Upper lobe of left lung (tissue), 6 donors: ENCODE data around the gene AFAP1L2. TPM values are rescaled to one million over a fixed set of nuclear protein-coding genes. Genes with fewer than 3 reads are reported as not detected.
A peak's percentile ranks its signal among the peaks of the same experiment; 100 is the strongest.

ENCODE experiments used
- ATAC-seq, 2 donors: fragments of 200-7000 bp; cut with Tn5 transposase; one replicate each; pipeline ENCODE4 v1.9.1; 2022; ENCODE audit warnings: mild to moderate bottlenecking in 2 of 2, moderate library complexity in 2 of 2; ENCODE audit not compliant: low FRiP score in 2 of 2
- DNase-seq, 2 donors: peaks; one replicate each; pipeline ENCODE4 v3.0.0-alpha.2; 2019 to 2020
- H3K27ac ChIP-seq, 4 donors: fragments of 200-600 bp; sonication (generic); one replicate each; pipeline ENCODE4 v1.5.1; 2016 to 2019
- H3K27me3 ChIP-seq, 4 donors: fragments of 200-600 bp; sonication (generic); one replicate each; pipeline ENCODE4 v1.5.1; 2017 to 2019
- H3K36me3 ChIP-seq, 4 donors: fragments of 200-600 bp; sonication (generic); one replicate each; pipeline ENCODE4 v1.5.1; 2016 to 2019
- H3K4me1 ChIP-seq, 4 donors: fragments of 200-600 bp; sonication (generic); one replicate each; pipeline ENCODE4 v1.5.1; 2018 to 2019
- H3K4me3 ChIP-seq, 4 donors: fragments of 200-600 bp; sonication (generic); one replicate each; pipeline ENCODE4 v1.5.1; 2017 to 2019; ENCODE audit warnings: mild to moderate bottlenecking in 2 of 4, moderate library complexity in 1 of 4
- H3K9me3 ChIP-seq, 4 donors: fragments of 200-600 bp; sonication (generic); one replicate each; pipeline ENCODE4 v1.5.1; 2018 to 2019
- CTCF ChIP-seq, 6 experiments: fragments of 450-650 bp in 4 of 6; fragments of 200-600 bp in 2 of 6; sonication (generic) in 2 of 6; IDR thresholded peaks; one replicate each; pipeline ENCODE4 v1.5.1; 2016 to 2019; ENCODE audit warnings: antibody characterized with exemption in 6 of 6
- EP300 ChIP-seq, 4 donors: sonication (generic); formaldehyde crosslinking; IDR thresholded peaks; one replicate each; pipeline ENCODE4 v1.5.1; 2017; ENCODE audit warnings: antibody characterized with exemption in 4 of 4, control low read depth in 2 of 4
- POLR2A ChIP-seq, 4 donors: fragments of 450-650 bp; IDR thresholded peaks; one replicate each; pipeline ENCODE4 v1.5.1; 2016 to 2017; ENCODE audit warnings: antibody characterized with exemption in 4 of 4, mild to moderate bottlenecking in 2 of 4
- POLR2AphosphoS5 ChIP-seq, 2 donors: sonication (generic); formaldehyde crosslinking; IDR thresholded peaks; one replicate each; pipeline ENCODE4 v1.5.1; 2017; ENCODE audit warnings: antibody characterized with exemption in 2 of 2
- WGBS, 2 donors: methylation state at CpG; one replicate each; pipeline ENCODE4 v1.1.5; 2017 to 2018; 5-methylcytosine and 5-hydroxymethylcytosine counted together
- total RNA-seq, 6 donors: library from RNA; depleted of rRNA in 4 of 6; stranded (reverse); fragments of >200 nt in 4 of 6; gene quantifications; one replicate each; pipeline versions ENCODE4 v1.1.0 to v1.2.1, GENCODE V29; 2016 to 2021
- donor health status: DM: no; HTN: no; CAD: no; lungs with moderate emphysema.
- donor health status: DM: no; HTN: yes; CAD: no; lungs with severe emphysema.

Gene AFAP1L2
- total RNA-seq, 6 donors from 2014 or later, result 2.3 to 9.6 (median 3.4) TPM

GRCh38 chr10:114346176-114347031 lies 57.9 kb downstream of the AFAP1L2 start:
- H3K4me3 ChIP-seq, result no peak overlapping the region

GRCh38 chr10:114345701-114346100 lies 58.6 kb downstream of the AFAP1L2 start:
- WGBS, 2 donors, result 91 to 93% methylated on average over 10 of the region's 10 CpGs
- H3K4me3 ChIP-seq, result no peak overlapping the region
- DNase-seq (peak in 1 of 2 donors; percentile 66), ATAC-seq (no peak)
- H3K27me3 ChIP-seq, result no peaks in the 10 kb centered on the region
- H3K4me1 ChIP-seq, result peaks cover 0 to 13% (median 3%) of the 10 kb centered on the region in 4 donors
- H3K36me3 ChIP-seq, result no peaks in the 10 kb centered on the region
- H3K27ac ChIP-seq, result no peak overlapping the region
- no peaks in the 10 kb centered on the region for H3K9me3 ChIP-seq
- TF ChIP-seq EP300 (IDR thresholded peaks at IDR 0.05), result no peak
- TF ChIP-seq POLR2A (IDR thresholded peaks at IDR 0.05), result no peak
- no peak for TF ChIP-seq POLR2AphosphoS5 (IDR thresholded peaks at IDR 0.05)
- no peak for TF ChIP-seq CTCF (IDR thresholded peaks at IDR 0.05)

More at GRCh38 chr10:114346176-114347031, 57.9 kb downstream of the AFAP1L2 start:
- no peaks in the 10 kb centered on the region for H3K27me3 ChIP-seq
- H3K27ac ChIP-seq, result no peak overlapping the region
- no peak for ATAC-seq
- 84 to 86% methylated on average over 19 of the region's 19 CpGs for WGBS, 2 donors
- H3K9me3 ChIP-seq, result no peaks in the 10 kb centered on the region
- H3K4me1 ChIP-seq, result peaks cover 0 to 13% (median 3%) of the 10 kb centered on the region in 4 donors
- no peak for DNase-seq
- TF ChIP-seq CTCF (IDR thresholded peaks at IDR 0.05), result no peak
- no peaks in the 10 kb centered on the region for H3K36me3 ChIP-seq

- Histone ChIP-seq H3K9me3 (no peaks in the 10 kb centered on the region), H3K36me3 (no peaks in the 10 kb centered on the region), H3K4me3 (no peak overlapping the region), H3K4me1 (peaks cover 0 to 5% (median 0%) of the 10 kb centered on the region in 4 donors), H3K27me3 (no peaks in the 10 kb centered on the region), H3K27ac (no peak overlapping the region)
- TF ChIP-seq POLR2A (IDR thresholded peaks at IDR 0.05) (no peak), CTCF (IDR thresholded peaks at IDR 0.05) (no peak), EP300 (IDR thresholded peaks at IDR 0.05) (no peak), POLR2AphosphoS5 (IDR thresholded peaks at IDR 0.05) (no peak)
- no peak for ATAC-seq
- no peak for DNase-seq
- WGBS, 2 donors, result 64 to 67% methylated on average over 11 of the region's 11 CpGs
Observed at GRCh38 chr10:114343623-114344505, 60.4 kb downstream of the AFAP1L2 start.

- Histone ChIP-seq H3K9me3 (no peaks in the 10 kb centered on the region), H3K4me3 (no peak overlapping the region), H3K27ac (no peak overlapping the region), H3K27me3 (no peaks in the 10 kb centered on the region), H3K4me1 (peaks cover 0 to 5% (median 0%) of the 10 kb centered on the region in 4 donors), H3K36me3 (no peaks in the 10 kb centered on the region)
- ATAC-seq (no peak), DNase-seq (no peak)
- 70 to 90% methylated on average over 2 of the region's 2 CpGs for WGBS, 2 donors
- TF ChIP-seq CTCF (IDR thresholded peaks at IDR 0.05) (no peak), POLR2AphosphoS5 (IDR thresholded peaks at IDR 0.05) (no peak), POLR2A (IDR thresholded peaks at IDR 0.05) (no peak), EP300 (IDR thresholded peaks at IDR 0.05) (no peak)
Observed at GRCh38 chr10:114342976-114343375, 61.3 kb downstream of the AFAP1L2 start.
